Measurements from ENCODE around the gene SPDYE2. TPM values are rescaled to one million over a fixed set of nuclear protein-coding genes. Genes with fewer than 3 reads are reported as not detected.
A peak's percentile ranks its signal among the peaks of the same experiment; 100 is the strongest.
"Not testable (repeated sequence)": the region's sequence is repeated elsewhere in the genome, so short reads cannot be mapped to it uniquely, and the experiment has no call there.

SPDYE2 gene
- total RNA-seq, 1 donor from 2014 or later = not detected

DNA sequence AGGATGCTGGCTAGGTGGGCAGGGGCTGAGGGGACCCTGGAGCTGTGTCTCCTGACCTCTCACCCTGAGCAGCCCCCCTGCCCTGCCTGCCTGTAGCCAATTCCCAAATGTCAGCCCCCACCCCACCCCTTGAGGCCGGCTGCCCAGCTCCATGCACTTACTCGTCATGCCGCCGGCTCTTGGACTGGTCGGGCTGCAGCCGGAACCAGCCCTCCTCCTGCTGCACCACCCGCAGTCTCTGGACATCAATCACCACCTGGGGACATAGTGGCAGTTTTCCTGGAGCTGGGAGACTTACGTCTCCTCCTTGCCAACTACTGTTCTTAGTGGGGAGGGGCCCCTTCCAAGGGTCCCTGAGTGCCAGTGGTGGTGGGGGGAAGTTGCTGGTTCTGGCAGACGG, 48.7 kb downstream of the SPDYE2 start:
- intact Hi-C loops (cut with micrococcal nuclease); H3K4me3 ChIP-seq; H3K27ac ChIP-seq (replicated peaks); H3K9me3 ChIP-seq (replicated peaks); DNase-seq; H3K27me3 ChIP-seq (ENCODE audit: low read depth); H3K4me1 ChIP-seq; H3K36me3 ChIP-seq: not testable (repeated sequence)

DNA sequence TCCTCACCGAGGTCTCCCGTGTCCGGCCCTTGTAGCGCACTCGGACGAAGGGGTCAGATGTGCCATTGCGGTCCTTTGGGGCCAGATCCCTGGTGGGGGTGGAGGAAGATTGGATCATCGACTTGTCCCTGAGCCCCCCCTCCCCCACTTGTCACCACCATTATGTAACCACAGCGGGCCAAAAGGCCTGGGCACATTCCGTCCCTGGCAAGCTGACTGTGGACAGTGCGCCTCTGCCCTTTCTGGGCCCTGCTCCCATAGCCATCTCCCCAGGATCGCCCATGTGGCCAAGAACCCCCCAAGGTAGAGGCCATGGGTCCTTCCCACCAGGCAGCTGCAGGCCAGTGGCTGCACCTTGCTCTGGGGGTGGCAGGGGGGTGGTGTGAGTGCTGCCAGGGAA, 51.3 kb downstream of the SPDYE2 start:
- not testable (repeated sequence) for H3K27ac ChIP-seq (replicated peaks)

DNA sequence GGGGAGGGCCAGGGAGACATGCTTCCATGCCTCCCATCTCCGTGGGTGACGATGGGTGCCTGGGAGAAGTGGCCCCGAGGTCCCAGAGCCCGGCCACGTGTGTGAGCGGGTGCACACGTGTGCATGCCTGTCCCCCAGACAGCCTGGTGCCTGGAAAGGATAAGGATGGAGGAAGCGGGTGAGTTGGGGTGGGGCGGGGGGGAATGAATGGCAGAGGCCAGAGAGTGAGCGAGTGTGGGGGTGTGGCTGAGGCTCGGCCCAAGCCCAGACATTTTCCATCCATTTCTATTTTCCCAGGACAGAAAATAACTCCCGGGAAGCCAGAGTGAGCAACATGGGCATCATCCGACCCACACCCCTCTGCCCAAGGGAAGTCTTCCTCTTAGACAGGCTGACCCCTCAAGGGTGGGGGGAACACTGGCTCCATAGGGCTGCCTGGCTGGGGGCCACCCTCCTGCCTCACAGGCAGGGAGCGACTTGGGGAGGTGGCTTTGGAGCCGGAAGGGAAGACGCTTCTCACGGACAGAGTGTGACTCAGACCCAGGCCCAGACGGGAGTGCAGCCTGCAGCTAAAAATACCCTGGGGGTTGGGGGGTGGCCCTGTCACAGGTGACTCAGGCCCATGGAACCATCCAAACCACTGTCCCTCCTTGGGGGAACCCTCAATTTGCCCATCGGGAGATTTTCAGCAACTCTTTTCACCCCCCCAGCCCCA, 53.6 kb downstream of the SPDYE2 start:
- intact Hi-C loops (cut with micrococcal nuclease); H3K36me3 ChIP-seq; H3K27me3 ChIP-seq (ENCODE audit: low read depth); H3K27ac ChIP-seq (replicated peaks); H3K9me3 ChIP-seq (replicated peaks); H3K4me3 ChIP-seq; H3K4me1 ChIP-seq; DNase-seq: not testable (repeated sequence)

More for the DNA sequence above, 51.3 kb downstream of the SPDYE2 start:
- intact Hi-C loops (cut with micrococcal nuclease); DNase-seq; H3K4me1 ChIP-seq; H3K27me3 ChIP-seq (ENCODE audit: low read depth); H3K36me3 ChIP-seq; H3K9me3 ChIP-seq (replicated peaks); H3K4me3 ChIP-seq: not testable (repeated sequence)

DNA sequence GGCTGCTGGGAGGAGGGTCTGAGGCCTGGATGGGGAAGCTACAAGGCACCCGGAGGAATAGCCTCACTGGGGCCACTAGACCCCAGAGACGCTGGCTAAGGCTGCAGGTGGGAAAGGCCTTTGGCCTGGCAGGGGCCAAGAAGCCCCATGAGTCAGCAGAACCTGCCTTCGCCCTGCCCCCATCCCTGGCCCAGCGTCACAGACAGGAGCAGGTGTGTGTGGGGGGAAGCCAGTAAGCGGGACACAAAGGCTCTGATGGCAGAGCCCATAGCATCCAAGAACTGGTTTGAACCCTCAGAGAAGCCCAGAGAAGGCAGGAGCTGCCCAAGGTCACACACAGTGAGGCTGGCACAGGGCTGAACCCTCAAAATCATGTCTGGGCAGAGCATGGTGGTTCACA, 55.8 kb downstream of the SPDYE2 start:
- H3K36me3 ChIP-seq; H3K4me3 ChIP-seq; DNase-seq; H3K27me3 ChIP-seq (ENCODE audit: low read depth); H3K27ac ChIP-seq (replicated peaks); H3K4me1 ChIP-seq; intact Hi-C loops (cut with micrococcal nuclease); H3K9me3 ChIP-seq (replicated peaks): not testable (repeated sequence)

DNA sequence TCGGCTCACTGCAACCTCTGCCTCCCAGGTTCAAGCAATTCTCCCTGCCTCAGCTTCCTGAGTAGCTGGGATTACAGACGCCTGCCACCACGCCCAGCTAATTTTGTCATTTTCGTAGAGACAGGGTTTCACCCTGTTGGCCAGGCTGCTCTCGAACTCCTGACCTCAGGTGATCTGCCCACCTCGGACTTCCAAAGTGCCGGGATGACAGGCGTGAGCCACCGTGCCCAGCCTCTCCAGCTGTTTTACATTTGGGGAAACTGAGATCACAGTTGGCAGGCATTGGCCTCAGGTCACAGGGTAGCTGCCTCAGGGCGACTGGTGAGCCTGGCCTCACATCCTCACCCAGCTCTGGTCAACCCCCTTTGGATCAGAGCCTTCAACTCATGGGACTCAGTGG, 58.7 kb downstream of the SPDYE2 start:
- H3K27me3 ChIP-seq (ENCODE audit: low read depth); H3K27ac ChIP-seq (replicated peaks); H3K4me1 ChIP-seq; DNase-seq; H3K36me3 ChIP-seq; H3K9me3 ChIP-seq (replicated peaks); H3K4me3 ChIP-seq; intact Hi-C loops (cut with micrococcal nuclease): not testable (repeated sequence)

DNA sequence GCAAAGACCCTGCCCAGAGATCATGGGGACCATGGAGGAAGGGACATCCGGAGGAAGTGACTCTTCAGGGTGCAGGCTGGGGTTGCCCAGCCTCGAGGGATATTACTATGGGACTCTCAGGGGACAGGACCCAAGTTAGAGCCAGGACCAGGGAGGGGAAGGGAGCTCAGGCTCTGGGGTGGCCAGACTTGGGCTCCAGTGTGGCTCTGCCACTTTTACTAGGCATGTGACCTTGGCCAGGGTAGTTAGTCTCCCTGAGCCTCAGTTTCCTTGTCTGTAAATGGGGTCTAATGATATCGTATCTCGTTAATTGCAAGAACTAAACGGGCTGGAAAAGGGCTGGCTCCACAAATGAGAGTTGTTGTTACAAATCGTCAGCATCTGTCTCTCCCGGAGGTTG, 59.4 kb downstream of the SPDYE2 start:
- H3K4me1 ChIP-seq; H3K27me3 ChIP-seq (ENCODE audit: low read depth); H3K4me3 ChIP-seq; H3K27ac ChIP-seq (replicated peaks); intact Hi-C loops (cut with micrococcal nuclease); H3K36me3 ChIP-seq; H3K9me3 ChIP-seq (replicated peaks): not testable (repeated sequence)
- DNase-seq = peak; percentile 13

DNA sequence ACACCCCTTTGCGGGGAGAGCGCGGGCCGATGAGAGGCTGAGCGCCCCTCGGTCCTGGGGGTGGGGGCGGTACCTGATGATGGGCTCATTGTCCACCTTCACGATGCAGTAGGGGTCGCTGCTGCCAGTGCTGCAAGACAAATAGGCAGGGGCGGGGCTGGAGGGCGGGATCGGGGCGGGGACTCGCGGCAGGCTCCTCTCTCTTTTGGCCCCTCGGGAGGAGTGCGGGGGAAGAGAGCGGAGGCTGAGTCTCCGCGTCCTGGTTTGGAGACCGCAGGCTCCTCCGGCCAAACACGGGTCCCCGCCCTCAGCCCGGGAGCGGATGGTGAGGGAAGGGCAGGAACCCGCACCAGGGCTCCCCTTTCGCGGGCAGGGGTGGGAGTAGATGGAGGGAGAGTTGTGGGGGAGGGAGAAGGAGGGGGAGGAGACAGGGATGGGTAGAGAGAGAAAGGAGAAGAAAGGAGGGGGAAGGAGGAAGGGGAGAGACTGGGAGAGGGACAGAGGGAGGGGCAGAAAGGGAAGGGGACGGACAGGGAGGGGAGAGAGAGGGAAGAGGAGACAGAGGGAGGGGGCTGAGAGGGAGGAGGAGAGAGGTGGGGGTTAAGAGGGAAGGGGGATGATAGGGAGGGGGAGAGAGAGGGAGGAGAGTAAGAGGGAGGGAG, 60.1 kb downstream of the SPDYE2 start:
- H3K4me3 ChIP-seq; DNase-seq; intact Hi-C loops (cut with micrococcal nuclease); H3K9me3 ChIP-seq (replicated peaks); H3K4me1 ChIP-seq; H3K27me3 ChIP-seq (ENCODE audit: low read depth); H3K36me3 ChIP-seq; H3K27ac ChIP-seq (replicated peaks): not testable (repeated sequence)

DNA sequence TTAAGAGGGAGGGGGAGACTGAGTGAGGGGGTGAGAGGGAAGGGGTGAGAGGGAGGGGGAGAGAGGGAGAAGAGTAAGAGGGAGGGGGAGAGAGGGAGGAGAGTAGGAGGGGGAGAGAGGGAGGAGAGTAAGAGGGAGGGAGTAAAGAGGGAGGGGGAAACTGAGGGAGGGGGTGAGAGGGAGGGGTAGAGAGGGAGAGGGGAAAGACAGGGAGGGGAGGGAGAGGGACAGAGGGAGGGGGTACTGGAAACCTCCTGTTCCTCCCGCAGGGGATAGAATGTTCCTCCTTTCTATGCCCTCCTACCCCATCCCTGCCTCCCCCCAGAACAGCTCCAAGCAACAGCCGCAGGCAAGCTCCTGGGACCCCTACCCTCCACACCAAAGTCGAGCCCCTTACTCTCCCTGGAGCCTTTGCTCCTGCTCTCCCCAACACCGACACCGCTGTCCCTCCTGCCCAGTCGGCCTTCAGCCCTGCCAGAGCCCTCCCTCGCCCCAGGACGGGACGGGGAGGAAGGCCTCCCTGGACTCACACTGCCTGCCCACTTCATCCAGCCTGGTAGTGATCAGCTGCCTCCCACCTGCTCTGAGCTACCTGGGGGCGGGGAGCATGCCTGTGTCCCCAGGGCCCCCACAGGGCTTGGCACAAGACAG, 60.8 kb downstream of the SPDYE2 start:
- H3K4me1 ChIP-seq; H3K27me3 ChIP-seq (ENCODE audit: low read depth); intact Hi-C loops (cut with micrococcal nuclease); H3K9me3 ChIP-seq (replicated peaks); H3K36me3 ChIP-seq: not testable (repeated sequence)
- Histone ChIP-seq H3K4me3 (peak overlapping the region; percentile 23), H3K27ac (replicated peaks) (peak overlapping the region; percentile 63)
- peak; percentile 24 for DNase-seq

Other genes with a start within 250 kb of the SPDYE2 start
- not detected for gene SPDYE6, start 194.8 kb upstream of the SPDYE2 start, total RNA-seq
- 11.1 TPM for gene PRKRIP1, start 154.9 kb upstream of the SPDYE2 start, total RNA-seq
- 2.6 TPM for gene ORAI2, start 117.7 kb upstream of the SPDYE2 start, total RNA-seq
- gene ALKBH4, start 86.4 kb upstream of the SPDYE2 start, total RNA-seq = 6.0 TPM
- gene LRWD1, start 86.2 kb upstream of the SPDYE2 start, total RNA-seq = 11.2 TPM
- 55.8 TPM for gene POLR2J, start 72.3 kb upstream of the SPDYE2 start, total RNA-seq
- 5.7 TPM for gene RASA4B, start 33.4 kb upstream of the SPDYE2 start, total RNA-seq
- 2.9 TPM for gene UPK3BL2, start 7.5 kb upstream of the SPDYE2 start, total RNA-seq
- 8.6 TPM for gene POLR2J3, start 21.4 kb downstream of the SPDYE2 start, total RNA-seq
- gene RASA4, start 65.5 kb downstream of the SPDYE2 start, total RNA-seq = 14.7 TPM
- 14.5 TPM for gene UPK3BL1, start 91.6 kb downstream of the SPDYE2 start, total RNA-seq
- gene SPDYE2B, start 99.1 kb downstream of the SPDYE2 start, total RNA-seq = not detected
- 2.7 TPM for gene POLR2J2, start 120.4 kb downstream of the SPDYE2 start, total RNA-seq
- gene FAM185A, start 197.8 kb downstream of the SPDYE2 start, total RNA-seq = 7.0 TPM